Esophagus squamous epithelium (tissue), 4 donors: Measurements from ENCODE around the gene OR6C65.

ENCODE experiments used
- CTCF ChIP-seq, 6 experiments: fragments of 450-650 bp in 4 of 6; fragments of 200-600 bp in 2 of 6; sonication (generic) in 2 of 6; IDR thresholded peaks; one replicate each; pipeline ENCODE4 v1.5.1; 2016 to 2019; ENCODE audit warnings: antibody characterized with exemption in 6 of 6, mild to moderate bottlenecking in 4 of 6, moderate library complexity in 4 of 6
- POLR2A ChIP-seq, 4 donors: fragments of 450-650 bp; IDR thresholded peaks; one replicate each; pipeline ENCODE4 v1.6.1; 2017; ENCODE audit warnings: antibody characterized with exemption in 4 of 4, mild to moderate bottlenecking in 4 of 4, moderate library complexity in 3 of 4

- TF ChIP-seq POLR2A (IDR thresholded peaks at IDR 0.05) (no peak), CTCF (IDR thresholded peaks at IDR 0.05) (no peak)
These were observed 37.7 kb upstream of the OR6C65 start, which contains the start of gene OR6C75 for GRCh38 chr12:55362675-55363074.
